KG1 (cell line): ENCODE measurements around the gene STRADB.
"Not testable (repeated sequence)": the region's sequence is repeated elsewhere in the genome, so short reads cannot be mapped to it uniquely, and the experiment has no call there.

Experiments used
- DNase-seq: peaks from one replicate; lab custom pipeline; 2025; lab: John Stamatoyannopoulos, UW

STRADB gene

GRCh38 chr2:201451292-201452057 is at the start of gene STRADB, which contains the start of gene TRAK2:
Gene STRADB, plus strand, starts transcription at chr2:201451740. Its CDS starts 3,101 bp downstream, at chr2:201454841.
Gene TRAK2, minus strand, starts transcription at chr2:201451458. Its CDS starts 30,951 bp downstream, at chr2:201420507.
- DNase-seq, result peak; percentile 86

GRCh38 chr2:201401815-201402214 is 49.7 kb upstream of the STRADB start:
- DNase-seq, result no peak

DNA sequence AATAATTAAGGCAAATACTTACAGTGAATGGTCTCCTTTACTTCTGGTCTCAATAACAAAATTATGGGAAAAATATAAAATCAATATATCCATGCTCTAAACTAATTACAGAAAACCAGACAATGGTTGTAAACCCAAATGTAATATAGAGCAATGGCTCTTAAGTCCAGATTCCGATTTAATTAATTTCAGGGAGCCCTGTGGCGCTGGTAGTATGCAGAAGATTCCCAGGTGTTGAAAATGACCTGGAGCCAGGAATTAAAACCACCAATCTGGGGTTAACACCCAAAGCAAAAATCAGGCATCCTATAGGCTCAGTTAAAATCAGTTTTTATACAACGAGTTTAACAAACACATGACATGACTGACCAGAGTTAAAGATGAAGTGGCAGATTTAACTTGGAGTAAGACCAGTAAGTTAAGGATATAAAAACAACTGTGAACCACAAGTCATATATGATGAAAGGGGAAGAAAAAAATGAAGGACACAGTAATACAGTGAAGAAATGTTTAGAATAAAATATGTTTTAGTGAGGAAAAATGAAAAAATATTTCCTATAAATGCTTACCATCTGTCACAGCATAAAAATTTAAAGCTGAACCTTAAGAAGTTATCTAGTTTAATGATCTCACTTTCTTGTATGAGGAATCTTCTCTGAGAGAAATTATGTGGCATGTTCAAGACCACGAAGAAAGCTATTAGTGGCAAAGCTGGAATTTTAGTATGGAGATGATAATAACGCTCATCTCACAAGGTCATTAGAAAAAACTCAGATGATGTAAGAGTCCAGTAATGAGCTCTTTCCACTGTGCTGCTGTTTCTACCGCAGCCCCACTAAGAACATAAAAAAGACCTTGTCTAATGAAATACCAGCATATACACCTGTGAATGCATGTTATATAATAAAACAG is 48.6 kb upstream of the STRADB start:
- no peak for DNase-seq

- no peak for DNase-seq
Observed at GRCh38 chr2:201403880-201404279, 47.7 kb upstream of the STRADB start.

- no peak for DNase-seq
Observed at GRCh38 chr2:201404699-201405280, 46.8 kb upstream of the STRADB start.

- no peak for DNase-seq
Observed at GRCh38 chr2:201406077-201406662, 45.4 kb upstream of the STRADB start.

DNA sequence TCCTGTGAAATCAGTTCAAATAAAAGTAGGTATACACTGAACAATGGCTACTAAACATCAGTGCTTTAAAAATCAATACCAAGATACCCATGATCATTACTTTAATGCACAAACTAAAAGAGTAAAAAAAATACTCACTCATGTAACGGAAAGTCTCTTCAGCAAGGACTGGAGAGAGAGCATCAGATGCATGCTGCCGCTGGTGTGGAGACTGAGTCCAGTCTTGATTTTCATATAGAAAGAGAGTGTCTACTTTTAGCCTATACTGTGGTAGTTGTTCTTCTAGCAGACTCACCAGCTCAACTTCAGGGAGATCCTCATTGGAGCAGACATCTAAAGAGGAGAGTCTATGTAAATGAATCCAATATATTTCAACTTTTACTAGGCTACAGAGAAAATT is 44.3 kb upstream of the STRADB start:
- no peak for DNase-seq

DNA sequence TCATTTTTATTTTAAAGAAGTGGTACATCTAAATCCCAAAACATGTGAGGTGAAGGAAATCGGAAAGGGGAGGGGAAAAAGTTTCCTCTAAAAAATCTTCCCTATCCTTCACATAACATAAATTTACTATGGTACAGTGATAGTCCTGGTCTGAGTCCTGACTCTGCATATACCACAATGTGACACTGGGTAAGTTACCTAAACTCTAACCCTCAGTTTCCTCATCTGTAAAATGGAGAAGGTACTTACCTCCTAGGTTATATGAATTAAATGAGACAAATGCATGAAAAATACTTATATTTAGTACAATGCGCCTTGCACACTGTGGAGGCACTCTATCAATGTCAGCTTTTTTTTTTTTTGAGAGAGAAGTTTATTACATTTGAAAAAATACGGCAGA is 42.6 kb upstream of the STRADB start:
- no peak for DNase-seq

GRCh38 chr2:201411421-201411820 is 40.1 kb upstream of the STRADB start:
- DNase-seq, result no peak

DNA sequence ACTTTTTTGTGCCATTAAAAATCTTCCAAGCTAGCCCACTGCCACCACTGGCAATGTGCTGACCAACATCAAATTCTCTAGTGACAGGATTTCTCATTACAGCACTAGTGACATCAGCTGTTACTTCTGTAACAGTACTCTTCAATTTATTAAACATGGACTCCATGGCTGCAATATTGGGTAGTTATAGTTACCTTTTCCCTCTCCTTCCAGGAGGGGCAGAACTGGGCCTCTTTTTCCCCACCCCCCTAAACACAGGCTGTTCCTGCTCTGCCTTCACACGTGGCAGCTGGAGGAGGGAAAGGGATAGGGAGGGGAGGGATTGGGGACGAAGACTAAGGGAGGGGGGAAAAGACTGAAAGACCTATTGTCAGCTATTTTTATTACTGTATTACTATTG is 38.4 kb upstream of the STRADB start:
- no peak for DNase-seq

- DNase-seq, result no peak
Observed at GRCh38 chr2:201413552-201413951, 38.0 kb upstream of the STRADB start.

- no peak for DNase-seq
Observed at GRCh38 chr2:201414099-201415023, 37.2 kb upstream of the STRADB start.

- no peak for DNase-seq
Observed at GRCh38 chr2:201415149-201415548, 36.4 kb upstream of the STRADB start.

DNA sequence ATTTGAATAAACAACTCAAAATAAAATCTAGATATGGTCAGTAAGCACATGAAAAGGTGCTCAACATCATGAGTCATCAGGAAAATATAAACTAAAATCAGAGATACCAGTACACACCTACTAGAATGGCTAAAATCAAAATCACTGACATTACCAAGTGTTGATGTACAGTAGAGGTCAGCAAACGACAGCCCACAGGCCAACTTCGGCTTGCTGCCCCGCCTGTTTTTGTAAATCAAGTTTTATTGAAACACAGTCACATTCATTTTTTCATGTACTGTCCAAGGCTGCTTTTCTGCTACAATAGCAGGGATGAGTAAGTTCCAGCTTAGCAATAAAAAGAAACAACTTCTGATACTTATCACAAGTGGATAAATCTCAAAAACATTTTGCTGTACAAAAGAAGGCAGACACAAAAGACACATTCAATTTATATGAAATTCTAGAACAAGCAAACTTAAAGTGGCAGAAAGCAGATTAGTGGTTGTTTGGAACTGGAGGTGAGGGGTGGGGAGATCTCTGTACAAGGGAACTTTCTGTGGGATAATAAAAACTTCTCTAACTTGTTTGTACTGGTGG is 32.4 kb upstream of the STRADB start:
- no peak for DNase-seq

DNA sequence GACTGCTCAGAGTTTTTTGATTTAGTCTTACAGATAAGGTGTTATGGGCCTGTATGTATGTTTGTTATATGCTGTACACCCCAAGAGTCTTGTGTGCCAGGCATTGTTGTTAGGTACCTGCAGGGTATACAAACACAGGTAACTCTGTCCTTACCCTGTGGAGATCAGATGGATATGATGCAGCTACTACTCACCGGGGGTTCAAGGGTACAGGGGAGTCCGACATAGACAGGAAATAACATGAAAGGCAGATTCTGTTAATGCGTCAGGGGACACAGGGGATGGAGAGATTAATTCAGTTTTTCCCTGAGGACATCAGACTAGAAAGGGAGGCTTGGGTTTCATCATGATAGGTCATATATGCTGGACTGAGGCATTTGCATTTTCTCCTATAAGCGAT is 31.6 kb upstream of the STRADB start:
- DNase-seq, result no peak

DNA sequence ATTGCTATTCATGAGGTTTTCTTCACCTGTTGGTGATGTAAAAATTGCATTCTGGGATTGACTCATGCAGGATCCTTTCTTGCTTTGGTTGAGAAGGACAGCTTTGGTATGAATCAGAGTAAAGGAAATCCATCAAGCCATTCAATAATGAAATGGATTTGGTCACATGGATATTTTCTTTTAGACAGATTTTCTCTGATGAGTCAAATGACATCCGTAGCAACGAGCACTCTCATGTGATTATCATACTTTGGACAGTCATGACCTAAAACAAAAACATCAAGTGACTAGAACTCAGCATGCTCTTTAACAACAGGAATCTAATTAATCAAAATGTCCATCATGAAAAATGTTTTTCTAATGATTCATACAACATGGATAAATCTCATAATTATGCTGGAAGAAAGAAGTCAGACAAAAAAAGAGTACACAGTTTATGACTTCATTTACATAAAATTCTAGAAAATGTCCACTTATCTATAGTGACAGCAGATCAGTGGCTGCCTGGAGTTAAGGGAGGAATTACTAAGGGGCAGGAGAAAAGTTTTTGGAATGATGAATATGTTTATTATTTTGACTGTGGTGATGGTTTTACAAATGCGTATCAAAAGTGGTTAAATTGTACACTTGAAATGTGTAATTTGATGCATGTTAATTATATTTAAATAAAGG is 31.0 kb upstream of the STRADB start:
- DNase-seq, result no peak

DNA sequence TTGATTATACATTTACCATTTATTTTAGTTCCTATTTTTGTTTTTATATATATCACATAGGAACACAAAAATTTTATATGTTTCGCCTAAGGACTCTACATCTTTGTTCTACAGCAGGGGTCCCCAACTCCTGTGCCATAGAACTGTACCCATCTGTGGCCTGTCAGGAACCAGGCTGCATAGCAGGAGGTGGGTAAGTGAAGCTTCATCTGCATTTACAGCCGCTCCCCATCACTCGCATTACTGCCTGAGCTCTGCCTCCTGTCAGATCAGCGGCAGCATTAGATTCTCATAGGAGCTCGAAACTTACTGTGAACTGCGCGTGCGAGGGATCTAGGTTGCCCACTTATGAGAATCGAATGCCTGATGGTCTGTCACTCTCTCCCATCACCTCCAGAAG is 25.6 kb upstream of the STRADB start:
- DNase-seq, result no peak

- not testable (repeated sequence) for DNase-seq
Observed at GRCh38 chr2:201428366-201428765, 23.2 kb upstream of the STRADB start.

DNA sequence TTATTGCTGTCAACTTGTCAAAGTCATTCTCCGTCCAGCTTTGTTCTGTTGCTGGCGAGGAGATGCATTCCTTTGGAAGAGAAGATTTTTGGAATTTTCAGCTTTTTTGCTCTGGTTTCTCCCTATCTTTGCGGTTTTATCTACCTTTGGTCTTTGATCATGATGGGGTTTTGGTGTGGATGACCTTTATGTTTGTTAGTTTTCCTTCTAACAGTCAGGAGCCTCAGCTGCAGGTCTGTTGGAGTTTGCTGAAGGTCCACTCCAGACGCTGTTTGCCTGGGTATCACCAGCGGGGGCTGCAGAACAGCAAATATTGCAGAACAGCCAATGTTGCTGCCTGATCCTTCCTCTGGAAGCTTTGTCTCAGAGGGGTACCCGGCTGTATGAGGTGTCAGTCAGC is 21.7 kb upstream of the STRADB start:
- not testable (repeated sequence) for DNase-seq

DNA sequence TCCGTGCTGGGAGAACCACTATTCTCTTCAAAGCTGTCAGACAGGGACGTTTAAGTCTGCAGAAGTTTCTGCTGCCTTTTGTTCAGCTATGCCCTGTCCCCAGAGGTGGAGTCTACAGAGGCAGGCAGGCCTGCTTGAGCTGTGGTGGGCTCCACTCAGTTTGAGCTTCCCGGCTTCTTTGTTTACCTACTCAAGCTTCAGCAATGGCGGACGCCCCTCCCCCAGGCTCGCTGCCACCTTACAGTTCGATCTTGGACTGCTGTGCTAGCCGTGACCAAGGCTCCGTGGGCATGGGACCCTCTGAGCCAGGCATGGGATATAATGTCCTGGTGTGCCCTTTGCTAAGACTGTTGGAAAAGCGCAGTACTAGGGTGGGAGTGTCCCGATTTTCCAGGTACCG is 21.2 kb upstream of the STRADB start:
- not testable (repeated sequence) for DNase-seq
